HG03575 (cell line): Measurements from ENCODE around the gene PTPRJ.

ENCODE experiments used
- ATAC-seq: cut with Tn5 transposase; IDR thresholded peaks from one replicate; pipeline ENCODE4 v1.9.1; 2021; ENCODE audit not compliant: unreplicated experiment, insufficient number of reproducible peaks, low FRiP score; ENCODE audit errors: extremely low read depth

The PTPRJ gene

DNA sequence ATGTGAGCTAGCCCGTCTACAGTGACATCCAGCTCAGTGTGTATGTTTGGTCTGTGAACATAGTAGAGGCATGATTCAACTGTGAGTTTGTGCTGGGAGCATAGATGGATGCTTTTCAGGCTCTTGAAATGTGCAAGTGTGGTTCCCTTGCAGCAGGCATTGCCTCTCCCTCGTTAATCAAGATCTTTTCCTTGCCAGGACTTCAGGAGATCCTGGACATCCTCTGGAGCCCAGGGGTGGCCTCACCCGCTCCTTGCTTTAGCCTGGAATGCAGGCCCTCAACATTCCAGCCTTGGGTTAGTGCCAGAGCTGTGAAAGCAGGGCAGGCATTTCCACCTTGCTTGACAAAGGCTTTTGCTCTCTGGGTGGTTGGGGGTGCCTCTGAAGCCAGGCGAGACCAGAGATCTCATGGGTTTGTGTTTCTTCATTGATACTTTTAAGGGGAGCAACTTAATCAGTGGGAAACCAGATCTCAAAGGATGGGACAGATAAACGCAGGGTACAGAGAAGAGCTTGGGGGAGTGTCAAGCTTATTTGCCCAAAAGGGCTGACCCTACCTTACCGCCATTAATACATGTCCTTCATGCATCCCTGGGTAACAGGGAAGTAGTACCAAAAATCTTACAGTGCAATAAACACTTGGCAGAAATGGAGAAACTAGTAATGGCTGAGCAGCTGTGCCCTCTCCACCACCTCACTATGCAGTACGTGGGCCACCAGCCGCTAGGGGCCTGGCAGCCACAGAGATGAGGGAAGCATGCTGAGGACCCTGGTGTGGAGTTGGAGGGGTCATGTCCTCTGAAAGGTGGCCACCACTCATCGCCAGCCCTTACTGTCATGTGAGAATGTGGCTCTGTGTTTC, 72.1 kb downstream of the PTPRJ start:
- no peak for ATAC-seq

DNA sequence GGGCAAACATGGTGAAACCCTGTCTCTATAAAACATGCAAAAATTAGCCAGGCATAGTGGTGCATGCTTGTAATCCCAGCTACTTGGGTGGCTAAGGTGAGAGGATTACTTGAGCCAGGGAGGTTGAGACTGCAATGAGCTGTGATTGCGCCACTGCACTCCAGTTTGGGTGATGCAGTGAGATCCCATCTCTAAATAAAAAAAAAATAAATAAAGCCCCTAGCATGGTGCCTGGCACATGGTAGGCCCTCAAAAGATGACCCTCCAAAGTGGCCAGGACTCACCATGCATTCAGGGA, 74.6 kb downstream of the PTPRJ start:
- no peak for ATAC-seq

GRCh38 chr11:48055292-48056132, 75.2 kb downstream of the PTPRJ start:
- no peak for ATAC-seq

- no peak for ATAC-seq
These were observed 76.2 kb downstream of the PTPRJ start for GRCh38 chr11:48056325-48057183.

DNA sequence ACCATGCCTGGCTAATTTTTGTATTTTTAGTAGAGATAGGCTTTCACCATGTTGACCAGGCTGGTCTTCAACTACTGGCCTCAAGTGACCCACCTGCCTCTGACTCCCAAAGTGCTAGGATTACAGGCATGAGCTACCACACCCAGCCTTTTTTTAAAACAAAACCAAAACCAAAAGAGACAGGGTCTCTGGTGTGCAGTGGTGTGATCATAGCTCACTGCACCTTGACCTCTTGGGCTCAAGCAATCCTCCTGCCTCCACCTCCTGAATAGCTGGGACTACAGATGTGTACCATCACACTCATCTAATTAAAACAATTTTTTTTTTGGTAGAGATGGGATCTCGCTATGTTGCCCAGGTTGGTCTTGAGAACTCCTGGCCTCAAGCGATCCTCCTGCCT, 77.7 kb downstream of the PTPRJ start:
- ATAC-seq: no peak

DNA sequence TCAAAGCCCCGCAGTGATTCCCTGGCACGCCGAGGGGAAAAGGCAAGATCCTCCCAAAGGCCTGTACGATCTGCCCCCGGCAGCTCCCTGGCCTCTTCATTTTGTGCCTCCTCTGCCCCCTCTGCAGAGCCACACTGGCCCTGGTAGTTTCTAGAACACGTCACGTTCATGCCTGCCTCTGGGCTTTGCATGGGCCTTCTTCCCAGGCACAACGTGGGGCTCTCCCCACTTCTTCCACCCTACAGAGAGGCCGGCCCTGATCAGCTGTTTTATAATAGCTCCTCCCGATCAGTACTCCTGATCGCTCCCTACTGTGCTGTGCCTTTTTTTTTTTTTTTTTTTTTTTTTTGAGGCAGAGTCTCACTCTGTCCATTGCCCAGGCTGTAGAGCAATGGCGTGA, 78.4 kb downstream of the PTPRJ start:
- ATAC-seq: no peak

GRCh38 chr11:48062649-48063048, 82.3 kb downstream of the PTPRJ start:
- no peak for ATAC-seq

- no peak for ATAC-seq
These were observed 83.1 kb downstream of the PTPRJ start for GRCh38 chr11:48063424-48063978.

- no peak for ATAC-seq
These were observed 83.9 kb downstream of the PTPRJ start for GRCh38 chr11:48064306-48064705.

GRCh38 chr11:48066881-48067800, 86.8 kb downstream of the PTPRJ start:
- ATAC-seq: no peak

GRCh38 chr11:48073031-48073861, 92.9 kb downstream of the PTPRJ start:
- ATAC-seq: no peak

GRCh38 chr11:48074425-48075181, 94.2 kb downstream of the PTPRJ start:
- ATAC-seq: no peak

- no peak for ATAC-seq
These were observed 95.3 kb downstream of the PTPRJ start for GRCh38 chr11:48075637-48076036.

- no peak for ATAC-seq
These were observed 96.9 kb downstream of the PTPRJ start for GRCh38 chr11:48077251-48077650.

DNA sequence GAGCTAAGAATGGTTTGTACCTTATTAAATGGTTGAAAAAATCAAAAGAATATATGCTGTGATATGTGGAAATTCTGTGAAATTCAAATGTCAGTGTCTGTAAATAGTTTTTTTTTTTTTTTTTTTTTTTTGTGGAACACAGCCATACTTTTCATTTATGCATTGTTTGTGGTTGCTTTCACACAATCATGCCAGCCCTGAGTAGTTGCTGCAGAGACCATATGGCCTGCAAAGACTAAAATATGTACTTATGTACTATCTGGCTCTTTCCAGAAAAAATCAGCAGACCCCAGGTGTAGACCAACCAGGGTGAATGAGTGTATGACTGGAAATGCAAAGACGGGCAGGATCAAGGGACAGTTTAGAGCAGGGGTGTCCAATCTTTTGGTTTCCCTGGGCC, 98.3 kb downstream of the PTPRJ start:
- ATAC-seq: no peak

GRCh38 chr11:48079596-48079995, 99.2 kb downstream of the PTPRJ start:
- ATAC-seq: no peak
